Adrenal gland (tissue), 12 donors: ENCODE measurements around the gene PNPO. TPM values are rescaled to one million over a fixed set of nuclear protein-coding genes. Genes with fewer than 3 reads are reported as not detected.
A peak's percentile ranks its signal among the peaks of the same experiment; 100 is the strongest.

Experiments
- DNase-seq, 7 donors: peaks; one replicate each; pipeline ENCODE4 v3.0.0-alpha.2; 2019 to 2020
- H3K27ac ChIP-seq, 5 donors: fragments of 200-600 bp; sonication (generic) in 4 of 5; 1 replicate in 3 of 5; 2 replicates in 2 of 5; pipeline versions ENCODE4 v1.5.1 to v1.8.0; 2016 to 2020; ENCODE audit warnings: mild to moderate bottlenecking in 1 of 5
- H3K27me3 ChIP-seq: fragments of 200-600 bp; 2 replicates; pipeline ENCODE4 v1.8.0; 2021
- H3K36me3 ChIP-seq, 2 donors: fragments of 200-600 bp; replicated peaks in 1 of 2; 1 replicate in 1 of 2; 2 replicates in 1 of 2; pipeline versions ENCODE4 v1.5.1 to v1.8.0; 2018 to 2022
- H3K4me1 ChIP-seq, 2 donors: fragments of 200-600 bp; replicated peaks in 1 of 2; 1 replicate in 1 of 2; 2 replicates in 1 of 2; pipeline versions ENCODE4 v1.5.1 to v1.8.0; 2018 to 2021
- H3K4me3 ChIP-seq, 4 donors: fragments of 200-600 bp; sonication (generic) in 3 of 4; one replicate each; pipeline ENCODE4 v1.5.1; 2016 to 2018
- H3K9me3 ChIP-seq, 3 donors: fragments of 200-600 bp; sonication (generic) in 1 of 3; replicated peaks in 1 of 3; 1 replicate in 2 of 3; 2 replicates in 1 of 3; pipeline versions ENCODE4 v1.5.1 to v1.8.0; 2016 to 2021
- CTCF ChIP-seq, 6 experiments: fragments of 450-650 bp in 4 of 6; fragments of 200-600 bp in 2 of 6; sonication (generic) in 1 of 6; IDR thresholded peaks; 1 replicate in 5 of 6; 2 replicates in 1 of 6; pipeline versions ENCODE4 v1.5.1 to v1.8.0; 2016 to 2021; ENCODE audit warnings: antibody characterized with exemption in 6 of 6, mild to moderate bottlenecking in 2 of 6, moderate library complexity in 1 of 6
- POLR2A ChIP-seq, 2 donors: fragments of 450-650 bp; IDR thresholded peaks; one replicate each; pipeline ENCODE4 v1.6.1; 2017; ENCODE audit warnings: antibody characterized with exemption in 2 of 2, mild to moderate bottlenecking in 2 of 2, moderate library complexity in 1 of 2
- WGBS, 4 donors: extraction: QIAGEN DNeasy Blood & Tissue Kit in 2 of 4; methylation state at CpG; one replicate each; pipeline versions ENCODE4 v1.1.5 to v1.1.7; 2013 to 2017; 5-methylcytosine and 5-hydroxymethylcytosine counted together
- intact Hi-C, 2 donors: fragments of 100-400 bp; cut with DNase I; formaldehyde crosslinking; loops; one replicate each; pipeline versions ENCODE4 v1.14.1 to v1.15.0; 2022 to 2023
- polyA plus RNA-seq, 3 donors: library from polyadenylated mRNA; stranded (reverse); fragments of 200-250 nt in 2 of 3; fragments of 350-450 nt in 1 of 3; fragmentation: Illumina TruSeq in 1 of 3; extraction: RNeasy Lipid Tissue Mini Kit (QIAGEN cat#74804) in 1 of 3; gene quantifications; one replicate each; pipeline ENCODE4 v1.2.3, GENCODE V29; 2013 to 2014
- total RNA-seq, 9 donors: library from RNA; depleted of rRNA in 4 of 9; stranded (reverse); fragments of >200 nt in 4 of 9; fragments of 120-200 nt in 1 of 9; fragmentation: NEBNext Ultra II Directional in 1 of 9; extraction: Animal tissue kit (Norgen Biotek cat#: 25700) in 1 of 9; gene quantifications; one replicate each; pipeline versions ENCODE4 v1.1.0 to v1.2.4, GENCODE V29; 2013 to 2023
- donor health status: healthy with polysubstance abuse.
- donor health status: Bipolar disorder and iron deficiency.
- donor health status: DM: yes; HTN: yes; CAD: no.
- donor health status: DM: no; HTN: no; CAD: no.
- donor health status: DM: no; HTN: no; CAD: no.
- donor health status: DM: yes; HTN: yes; CAD: no.

Gene PNPO
- total and polyA plus RNA-seq, 12 donors = 19.7 to 91.5 (median 52.4) TPM

DNA sequence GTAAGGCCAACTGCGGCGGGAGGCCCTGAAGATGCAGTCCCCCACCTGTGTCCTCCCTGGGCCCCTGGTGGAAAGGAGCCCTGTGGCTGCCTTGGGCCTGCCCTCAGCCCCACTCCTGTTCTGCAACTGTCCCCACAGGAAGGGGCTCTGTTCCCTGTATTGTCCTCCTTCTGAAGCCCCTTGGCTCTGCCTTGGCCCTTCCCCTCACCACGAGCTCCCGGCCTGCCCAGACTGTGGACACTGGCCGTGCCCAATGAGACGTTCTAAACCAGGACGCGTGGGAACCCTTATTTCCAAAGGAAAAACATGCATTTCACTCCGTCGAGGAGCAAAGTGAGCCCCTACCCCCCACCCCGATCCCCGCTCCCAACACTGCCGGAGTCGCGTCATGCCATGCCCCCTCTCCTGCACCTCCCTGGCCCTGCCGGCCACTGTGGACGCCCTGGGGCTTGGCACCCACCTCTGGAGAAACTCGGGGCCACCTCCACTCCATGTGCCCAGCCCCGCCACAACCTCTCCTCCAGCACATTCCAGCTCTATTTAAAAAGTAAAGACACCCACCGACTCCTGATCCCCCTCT, 13.5 kb upstream of the PNPO start:
- Histone ChIP-seq H3K36me3 (peaks cover 0 to 53% of the 10 kb centered on the region in 2 donors), H3K4me1 (peaks cover 0 to 8% of the 10 kb centered on the region in 2 donors), H3K27ac (no peak overlapping the region), H3K4me3 (no peak overlapping the region), H3K9me3 (no peaks in the 10 kb centered on the region), H3K27me3 (no peaks in the 10 kb centered on the region)
- WGBS, 4 donors = 91 to 95% (median 93%) methylated on average over 16 to 20 of the region's 20 CpGs
- intact Hi-C loops = no loop called here
- DNase-seq = no peak
- TF ChIP-seq CTCF (IDR thresholded peaks at IDR 0.05) (no peak), POLR2A (IDR thresholded peaks at IDR 0.05) (no peak)

DNA sequence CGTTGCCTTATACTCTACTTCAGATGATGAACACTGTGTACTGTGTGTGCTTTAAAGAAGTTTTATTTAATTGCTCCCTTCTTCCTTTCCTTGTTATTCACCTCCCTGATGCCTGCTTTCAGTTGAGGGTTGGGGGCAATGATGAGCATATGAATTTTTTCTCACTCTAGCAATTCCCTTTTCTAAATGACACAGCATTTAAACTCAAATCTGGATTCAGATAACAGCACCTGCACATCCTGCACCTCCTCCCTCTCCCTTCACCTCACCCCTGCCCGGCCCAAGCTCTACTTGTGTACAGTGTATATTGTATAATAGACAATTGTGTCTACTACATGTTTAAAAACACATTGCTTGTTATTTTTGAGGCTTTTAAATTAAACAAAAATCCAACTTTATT, 13.0 kb upstream of the PNPO start:
- DNase-seq = no peak
- TF ChIP-seq POLR2A (IDR thresholded peaks at IDR 0.05) = no peak
- TF ChIP-seq CTCF (IDR thresholded peaks at IDR 0.05) = no peak
- Histone ChIP-seq H3K36me3 (peaks cover 0 to 47% of the 10 kb centered on the region in 2 donors), H3K4me1 (peaks cover 0 to 8% of the 10 kb centered on the region in 2 donors), H3K27me3 (no peaks in the 10 kb centered on the region), H3K9me3 (no peaks in the 10 kb centered on the region), H3K4me3 (no peak overlapping the region), H3K27ac (peak overlapping the region in 1 of 5 donors; percentile 1)
- 70 to 81% (median 75%) methylated on average over 2 of the region's 2 CpGs for WGBS, 4 donors
- intact Hi-C loops = no loop called here

DNA sequence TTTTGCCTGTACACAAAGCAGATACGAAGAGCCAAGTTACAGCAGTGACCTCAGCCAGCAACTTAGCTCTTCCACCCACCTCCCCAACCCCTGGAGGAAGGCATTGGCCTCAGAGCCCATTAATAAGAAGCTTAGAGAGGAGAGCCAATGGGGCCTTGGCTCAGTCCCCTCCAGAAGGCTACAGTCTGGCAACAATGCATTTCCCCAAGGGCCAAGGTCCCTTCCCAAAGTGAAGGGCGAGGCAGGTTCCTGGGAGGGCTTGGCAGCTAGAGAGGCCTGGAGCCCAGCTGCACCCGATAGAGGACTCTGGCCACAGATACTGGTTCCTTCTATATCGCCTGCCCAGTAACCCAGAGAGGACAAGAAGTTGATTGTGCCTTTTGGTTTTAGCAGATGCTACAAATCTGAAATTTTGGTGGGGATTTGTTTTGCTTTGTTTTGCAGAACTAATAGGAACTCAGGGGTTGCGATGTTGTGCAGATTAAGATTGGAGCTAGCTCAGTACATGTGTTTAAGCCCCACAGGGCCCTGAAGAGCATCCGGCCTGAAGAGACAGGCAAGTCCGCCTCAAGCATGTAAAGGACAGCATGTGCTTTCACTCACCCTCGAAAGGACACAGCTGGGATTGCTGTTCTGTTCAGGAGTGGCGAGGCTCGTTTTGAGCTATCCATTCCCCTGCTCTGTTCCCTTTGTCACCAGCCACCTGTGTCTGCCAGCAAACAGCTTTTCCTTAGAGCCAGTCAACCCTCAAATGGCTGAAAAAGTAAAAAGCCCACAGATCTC, 12.0 kb upstream of the PNPO start:
- TF ChIP-seq CTCF (IDR thresholded peaks at IDR 0.05) (no peak), POLR2A (IDR thresholded peaks at IDR 0.05) (no peak)
- Histone ChIP-seq H3K27ac (peak overlapping the region in 1 of 5 donors; percentile 1), H3K4me1 (peaks cover 0 to 8% of the 10 kb centered on the region in 2 donors), H3K27me3 (no peaks in the 10 kb centered on the region), H3K4me3 (no peak overlapping the region), H3K36me3 (peaks cover 0 to 38% of the 10 kb centered on the region in 2 donors), H3K9me3 (no peaks in the 10 kb centered on the region)
- DNase-seq = peak in 2 of 7 donors; percentile 24 to 52
- 62 to 83% (median 71%) methylated on average over 9 to 10 of the region's 10 CpGs for WGBS, 4 donors
- intact Hi-C loops = no loop called here

- Histone ChIP-seq H3K36me3 (peaks cover 0 to 16% of the 10 kb centered on the region in 2 donors), H3K4me1 (peaks cover 0 to 8% of the 10 kb centered on the region in 2 donors), H3K27me3 (no peaks in the 10 kb centered on the region), H3K27ac (no peak overlapping the region), H3K9me3 (no peaks in the 10 kb centered on the region), H3K4me3 (no peak overlapping the region)
- WGBS, 4 donors = 82 to 96% (median 87%) methylated on average over 4 of the region's 4 CpGs
- no peak for DNase-seq
- intact Hi-C loops = no loop called here
- TF ChIP-seq POLR2A (IDR thresholded peaks at IDR 0.05) (no peak), CTCF (IDR thresholded peaks at IDR 0.05) (no peak)
Observed at GRCh38 chr17:47931848-47932247, 9.5 kb upstream of the PNPO start.
